Esophagus (tissue), 2 donors: Measurements from ENCODE around the gene GPR62. TPM values are rescaled to one million over a fixed set of nuclear protein-coding genes. Genes with fewer than 3 reads are reported as not detected.

Source experiments
- H3K27ac ChIP-seq, 2 donors: one replicate each; pipeline ENCODE4 v1.5.1; 2013; ENCODE audit warnings: low read depth in 2 of 2, mild to moderate bottlenecking in 2 of 2, inconsistent platforms in 1 of 2, low read length in 1 of 2, moderate library complexity in 1 of 2
- H3K27me3 ChIP-seq, 2 donors: one replicate each; pipeline ENCODE4 v1.6.1; 2013; ENCODE audit warnings: low read length in 2 of 2, control low read depth in 1 of 2, mild to moderate bottlenecking in 1 of 2; ENCODE audit not compliant: insufficient read depth in 2 of 2, control insufficient read depth in 1 of 2
- H3K36me3 ChIP-seq, 2 donors: one replicate each; pipeline ENCODE4 v1.6.1; 2013; ENCODE audit warnings: low read length in 1 of 2; ENCODE audit not compliant: control insufficient read depth in 2 of 2, insufficient read depth in 2 of 2
- H3K4me1 ChIP-seq, 2 donors: one replicate each; pipeline ENCODE4 v1.6.1; 2013; ENCODE audit warnings: low read length in 1 of 2; ENCODE audit not compliant: control insufficient read depth in 2 of 2, insufficient read depth in 2 of 2
- H3K4me3 ChIP-seq, 2 donors: one replicate each; pipeline ENCODE4 v1.5.1; 2013; ENCODE audit warnings: low read length in 2 of 2, mild to moderate bottlenecking in 2 of 2, low read depth in 1 of 2, moderate library complexity in 1 of 2
- H3K9me3 ChIP-seq, 2 donors: one replicate each; pipeline ENCODE4 v1.6.1; 2013; ENCODE audit warnings: mild to moderate bottlenecking in 2 of 2, low read depth in 1 of 2, low read length in 1 of 2, moderate library complexity in 1 of 2; ENCODE audit not compliant: control insufficient read depth in 2 of 2, insufficient read depth in 1 of 2
- WGBS, 2 donors: extraction: QIAGEN DNeasy Blood & Tissue Kit; methylation state at CpG; one replicate each; pipeline ENCODE4 v1.1.7; 2013; 5-methylcytosine and 5-hydroxymethylcytosine counted together
- polyA plus RNA-seq, 2 donors: library from polyadenylated mRNA; stranded (reverse); fragments of 200-250 nt; gene quantifications; one replicate each; pipeline ENCODE4 v1.2.3, GENCODE V29; 2013
- donor health status: healthy with polysubstance abuse.
- donor health status: Bipolar disorder and iron deficiency.

Gene GPR62
- polyA plus RNA-seq, 2 donors = 0.05 to 0.06 TPM

GRCh38 chr3:51931756-51932155 lies 23.4 kb upstream of the GPR62 start:
- WGBS, 2 donors = 89 to 94% methylated on average over 6 of the region's 6 CpGs
- Histone ChIP-seq H3K27ac (no peak overlapping the region), H3K4me3 (no peak overlapping the region), H3K9me3 (no peaks in the 10 kb centered on the region), H3K36me3 (peaks cover 10 to 34% of the 10 kb centered on the region in 2 donors), H3K27me3 (no peaks in the 10 kb centered on the region), H3K4me1 (no peaks in the 10 kb centered on the region)

GRCh38 chr3:51932471-51933370 lies 22.5 kb upstream of the GPR62 start:
- Histone ChIP-seq H3K27me3 (no peaks in the 10 kb centered on the region), H3K4me1 (no peaks in the 10 kb centered on the region), H3K4me3 (no peak overlapping the region), H3K27ac (no peak overlapping the region), H3K9me3 (no peaks in the 10 kb centered on the region), H3K36me3 (peaks cover 13 to 44% of the 10 kb centered on the region in 2 donors)
- WGBS, 2 donors = 95 to 98% methylated on average over 15 of the region's 15 CpGs

- Histone ChIP-seq H3K27me3 (no peaks in the 10 kb centered on the region), H3K4me1 (no peaks in the 10 kb centered on the region), H3K9me3 (no peaks in the 10 kb centered on the region), H3K36me3 (peaks cover 15 to 49% of the 10 kb centered on the region in 2 donors), H3K4me3 (no peak overlapping the region), H3K27ac (no peak overlapping the region)
- 92 to 96% methylated on average over 13 of the region's 13 CpGs for WGBS, 2 donors
Observed at GRCh38 chr3:51933471-51934138, 21.6 kb upstream of the GPR62 start.

- H3K4me1 ChIP-seq = no peaks in the 10 kb centered on the region
- no peaks in the 10 kb centered on the region for H3K9me3 ChIP-seq
- no peak overlapping the region for H3K27ac ChIP-seq
- no peak overlapping the region for H3K4me3 ChIP-seq
- H3K27me3 ChIP-seq = no peaks in the 10 kb centered on the region
- 95 to 97% methylated on average over 11 of the region's 11 CpGs for WGBS, 2 donors
- peaks cover 15 to 52% of the 10 kb centered on the region in 2 donors for H3K36me3 ChIP-seq
Observed at GRCh38 chr3:51934139-51934850, 20.9 kb upstream of the GPR62 start.

- Histone ChIP-seq H3K27me3 (no peaks in the 10 kb centered on the region), H3K27ac (no peak overlapping the region), H3K4me3 (no peak overlapping the region), H3K4me1 (no peaks in the 10 kb centered on the region), H3K9me3 (no peaks in the 10 kb centered on the region), H3K36me3 (peaks cover 15 to 52% of the 10 kb centered on the region in 2 donors)
- 92 to 94% methylated on average over 28 of the region's 28 CpGs for WGBS, 2 donors
Observed at GRCh38 chr3:51934991-51935885, 19.9 kb upstream of the GPR62 start.

GRCh38 chr3:51935886-51936755 lies 19.1 kb upstream of the GPR62 start:
- 95 to 97% methylated on average over 25 of the region's 25 CpGs for WGBS, 2 donors
- no peak overlapping the region for H3K4me3 ChIP-seq
- H3K9me3 ChIP-seq = no peaks in the 10 kb centered on the region
- H3K27me3 ChIP-seq = no peaks in the 10 kb centered on the region
- H3K36me3 ChIP-seq = peaks cover 15 to 52% of the 10 kb centered on the region in 2 donors
- peaks cover 0 to 3% of the 10 kb centered on the region in 2 donors for H3K4me1 ChIP-seq
- no peak overlapping the region for H3K27ac ChIP-seq

GRCh38 chr3:51937014-51937413 lies 18.2 kb upstream of the GPR62 start:
- H3K36me3 ChIP-seq = peaks cover 15 to 52% of the 10 kb centered on the region in 2 donors
- 78% methylated on average over 9 of the region's 9 CpGs for WGBS, 2 donors
- no peaks in the 10 kb centered on the region for H3K27me3 ChIP-seq
- peaks cover 0 to 3% of the 10 kb centered on the region in 2 donors for H3K4me1 ChIP-seq
- H3K27ac ChIP-seq = no peak overlapping the region
- H3K4me3 ChIP-seq = no peak overlapping the region
- H3K9me3 ChIP-seq = no peaks in the 10 kb centered on the region

GRCh38 chr3:51937611-51938450 lies 17.4 kb upstream of the GPR62 start:
- Histone ChIP-seq H3K27ac (no peak overlapping the region), H3K4me1 (peaks cover 0 to 6% of the 10 kb centered on the region in 2 donors), H3K4me3 (no peak overlapping the region), H3K36me3 (peaks cover 15 to 49% of the 10 kb centered on the region in 2 donors), H3K9me3 (no peaks in the 10 kb centered on the region), H3K27me3 (no peaks in the 10 kb centered on the region)
- 91 to 92% methylated on average over 12 to 13 of the region's 13 CpGs for WGBS, 2 donors
